C1 segment of cervical spinal cord (tissue), 14 donors: Measurements from ENCODE around the gene PPP4R2.
A peak's percentile ranks its signal among the peaks of the same experiment; 100 is the strongest.

Experiments used
- DNase-seq, 14 donors: peaks; one replicate each; lab custom pipeline; 2025; lab: John Stamatoyannopoulos, UW

Gene PPP4R2

GRCh38 chr3:72996473-72997333, at the start of gene PPP4R2:
Gene PPP4R2 (plus strand): TSS chr3:72996811. CDS start chr3:72997038, 227 bp downstream.
- peak; percentile 58 to 96 (median 86) for DNase-seq

DNA sequence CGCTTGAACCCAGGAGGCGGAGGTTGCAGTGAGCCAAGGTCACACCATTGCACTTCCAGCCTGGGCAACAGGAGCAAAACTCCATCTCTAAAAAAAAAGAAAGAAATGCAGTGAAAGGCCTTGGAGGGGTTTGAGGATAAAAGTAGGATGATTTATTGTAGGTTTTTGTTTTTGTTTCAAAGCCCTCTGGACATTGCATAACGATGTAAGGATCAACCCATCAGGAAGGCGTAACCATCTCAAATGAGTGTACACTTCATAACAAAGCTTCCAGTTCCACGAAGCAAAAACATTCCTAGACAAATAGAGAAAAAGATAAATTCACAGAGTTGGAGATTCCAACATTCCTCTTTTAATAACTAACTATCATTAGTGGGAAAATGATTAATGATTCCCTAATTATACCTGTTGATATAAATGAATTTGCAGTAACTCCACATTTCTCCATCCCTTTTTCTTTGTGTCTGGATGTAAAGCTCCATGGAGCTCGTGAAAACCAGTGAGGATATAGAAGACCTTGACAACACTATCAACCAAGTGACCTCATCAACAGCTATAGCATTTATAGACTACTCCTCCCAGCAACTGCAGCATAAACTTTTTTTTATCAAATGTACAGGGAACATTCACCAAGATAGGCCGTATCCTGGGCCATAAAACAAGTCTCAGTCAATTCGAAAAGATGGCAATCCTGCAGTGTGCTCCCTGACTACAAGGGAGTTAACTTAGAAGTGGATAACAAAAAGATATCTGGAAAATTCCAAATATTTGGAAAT, 48.7 kb upstream of the PPP4R2 start:
- DNase-seq = no peak

- no peak for DNase-seq
Observed at GRCh38 chr3:72949016-72949415, 47.6 kb upstream of the PPP4R2 start.

GRCh38 chr3:72950372-72950771, 46.2 kb upstream of the PPP4R2 start:
- DNase-seq = no peak

DNA sequence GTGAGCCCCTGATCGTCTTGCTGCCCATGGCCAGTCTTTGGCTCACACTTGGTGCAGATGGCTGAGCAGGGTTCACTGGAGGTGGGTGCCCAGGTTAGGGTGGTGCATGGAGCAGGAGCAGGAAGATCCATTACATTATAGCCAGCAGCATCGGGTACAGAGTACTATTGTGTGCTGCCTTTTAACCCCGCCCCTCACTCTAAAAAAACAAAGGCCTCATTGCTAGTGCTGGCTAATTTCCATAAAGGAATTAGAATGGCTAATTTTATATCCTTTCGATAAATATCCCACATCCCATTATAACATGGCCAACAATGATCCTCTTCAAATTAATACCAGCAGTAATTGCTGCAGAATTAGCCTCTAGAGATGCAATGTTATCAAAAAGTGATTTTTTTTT, 45.8 kb upstream of the PPP4R2 start:
- DNase-seq = peak in 4 of 14 donors; percentile 4 to 44 (median 24)

DNA sequence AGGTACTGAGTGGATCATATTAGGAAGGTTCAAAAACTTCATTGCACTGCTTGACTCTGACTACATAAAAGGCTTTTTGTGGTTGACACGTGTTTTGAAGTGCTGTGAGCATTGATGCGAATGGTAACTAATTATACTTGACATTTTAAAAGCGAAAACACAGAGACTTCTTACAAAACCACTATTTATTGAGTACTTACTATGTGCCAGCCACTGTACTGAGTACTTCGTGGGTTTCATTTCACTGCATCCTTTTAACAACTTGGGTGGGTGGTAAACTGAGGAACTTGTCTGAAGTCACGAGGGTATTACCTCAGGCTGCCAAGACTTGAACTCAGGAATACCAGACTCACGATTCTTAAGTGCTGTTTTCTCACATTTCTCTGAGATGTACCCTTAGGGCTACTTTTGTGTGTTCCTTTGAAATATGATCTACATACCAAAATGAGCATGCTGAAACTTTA, 45.3 kb upstream of the PPP4R2 start:
- DNase-seq = no peak

DNA sequence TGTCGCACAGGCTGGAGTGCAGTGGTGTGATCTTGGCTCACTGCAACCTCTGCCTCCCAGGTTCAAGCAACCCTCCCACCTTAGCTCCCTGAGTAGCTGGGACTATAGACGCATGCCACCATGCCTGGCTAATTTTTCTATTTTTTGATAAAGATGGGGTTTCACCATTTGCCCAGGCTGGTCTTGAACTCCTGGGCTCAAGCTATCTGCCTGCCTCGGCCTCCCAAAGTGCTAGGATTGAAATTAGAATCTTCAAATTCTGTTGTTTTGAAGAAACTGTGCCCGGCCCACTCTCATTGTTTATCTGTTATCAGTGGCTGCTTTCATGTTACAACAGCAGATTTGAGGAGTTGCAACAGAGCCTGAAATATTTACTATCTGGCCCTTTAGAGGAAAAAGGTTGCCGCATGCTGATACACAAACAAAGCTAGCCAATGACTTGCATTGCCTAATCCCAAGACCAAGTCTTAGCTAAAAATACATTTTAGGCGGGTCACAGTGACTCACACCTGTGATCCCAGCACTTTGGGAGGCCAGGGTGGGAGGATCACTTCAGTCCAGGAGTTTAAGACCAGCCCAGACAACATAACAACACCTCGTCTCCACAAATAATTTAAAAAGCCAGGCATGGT, 43.2 kb upstream of the PPP4R2 start:
- no peak for DNase-seq

DNA sequence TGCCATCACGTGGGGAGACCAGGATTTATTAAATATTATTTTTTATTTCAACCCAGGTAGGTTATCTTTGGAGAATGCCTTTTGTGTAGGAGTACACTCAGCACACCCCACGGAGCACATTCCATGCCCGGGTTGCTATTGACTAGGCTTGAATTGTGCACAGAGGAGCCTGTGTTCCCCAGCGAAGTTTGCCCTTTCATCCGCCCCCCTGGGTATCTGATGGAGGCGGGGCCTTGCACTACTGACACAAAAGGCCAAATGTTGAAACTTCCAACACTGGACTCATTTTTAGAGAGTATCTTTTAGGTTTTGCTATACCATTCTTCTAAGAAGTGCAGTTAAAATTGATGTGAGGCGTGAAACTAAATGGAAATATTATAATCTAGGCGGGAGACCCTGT, 39.3 kb upstream of the PPP4R2 start:
- DNase-seq = peak in 10 of 14 donors; percentile 31 to 64 (median 53)

DNA sequence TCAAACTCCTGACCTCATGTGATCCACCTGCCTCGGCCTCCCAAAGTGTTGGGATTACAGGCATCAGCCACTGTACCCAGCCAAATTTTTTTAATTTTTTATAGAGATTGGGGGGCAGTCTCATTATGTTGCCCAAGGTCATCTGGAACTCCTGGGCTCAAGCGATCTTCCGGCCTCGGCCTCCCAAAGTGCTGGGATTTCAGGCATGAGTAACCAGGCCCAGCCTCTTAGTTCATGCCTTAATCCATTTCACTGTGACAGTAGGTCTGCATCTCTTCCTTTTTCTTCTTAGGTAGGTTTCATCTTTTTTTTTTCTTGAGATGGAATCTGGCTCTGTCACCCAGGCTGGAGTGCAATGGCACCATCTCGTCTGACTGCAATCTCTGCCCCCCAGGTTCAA, 37.3 kb upstream of the PPP4R2 start:
- DNase-seq = no peak

- no peak for DNase-seq
Observed at GRCh38 chr3:72960812-72961518, 35.6 kb upstream of the PPP4R2 start.

GRCh38 chr3:72961752-72962151, 34.9 kb upstream of the PPP4R2 start:
- DNase-seq = no peak

DNA sequence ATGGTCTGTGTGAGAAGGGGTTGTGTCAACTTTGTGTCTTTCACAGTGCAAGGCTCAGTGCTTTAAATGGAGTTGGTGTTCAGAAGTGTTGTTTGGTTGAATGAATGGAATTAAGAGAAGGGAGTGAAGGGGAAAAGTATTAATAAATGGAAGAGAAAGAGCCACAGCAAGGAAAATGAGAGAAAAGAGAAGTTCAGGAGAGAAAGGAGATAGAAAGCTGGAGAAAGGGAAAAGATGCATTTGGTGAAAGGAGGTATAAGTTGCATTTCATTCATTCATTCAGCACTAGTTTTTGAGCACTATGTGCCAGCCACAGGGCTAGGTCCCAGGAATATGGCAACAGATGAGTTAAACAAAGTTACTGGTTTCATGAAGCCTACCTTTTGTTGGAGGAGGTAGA, 34.3 kb upstream of the PPP4R2 start:
- DNase-seq = no peak

GRCh38 chr3:72964633-72965032, 32.0 kb upstream of the PPP4R2 start:
- DNase-seq = no peak

DNA sequence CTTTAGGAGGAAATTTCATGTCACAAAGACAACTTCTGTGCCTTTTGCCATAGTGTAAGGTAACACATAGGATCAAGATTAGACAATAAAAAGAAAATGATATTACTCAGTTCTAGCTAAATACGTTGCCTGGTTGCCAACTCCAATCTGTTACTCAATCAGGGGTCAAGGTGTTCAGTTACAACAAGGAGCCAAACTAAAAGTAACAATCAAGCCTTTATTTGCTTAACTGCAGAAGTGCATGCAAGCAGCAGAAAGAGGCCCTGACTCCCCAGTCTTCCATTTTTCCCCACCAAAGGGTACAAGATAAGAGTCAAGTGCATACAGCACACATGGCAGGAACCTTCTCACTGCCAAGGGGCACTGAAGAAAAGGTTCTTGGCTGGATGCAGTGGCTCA, 28.3 kb upstream of the PPP4R2 start:
- no peak for DNase-seq

- DNase-seq = no peak
Observed at GRCh38 chr3:72969766-72970165, 26.8 kb upstream of the PPP4R2 start.

- DNase-seq = no peak
Observed at GRCh38 chr3:72970942-72971341, 25.7 kb upstream of the PPP4R2 start.

DNA sequence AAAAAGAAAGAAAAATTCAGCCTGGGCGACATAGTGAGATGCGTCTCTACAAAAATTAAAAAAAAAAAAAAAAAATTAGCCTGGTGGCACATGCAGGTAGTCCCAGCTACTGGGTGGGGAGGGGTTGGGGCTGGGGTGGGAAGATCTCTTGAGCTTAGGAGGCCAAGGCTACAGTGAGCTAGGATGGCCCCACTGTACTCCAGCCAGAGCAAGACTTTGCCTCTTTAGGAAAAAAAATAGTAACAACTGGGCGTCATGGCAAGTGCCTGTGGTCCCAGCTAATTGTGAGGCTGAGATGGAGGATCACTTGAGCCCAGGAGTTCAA, 23.9 kb upstream of the PPP4R2 start:
- DNase-seq = no peak

GRCh38 chr3:72973031-72973723, 23.4 kb upstream of the PPP4R2 start:
- no peak for DNase-seq

- no peak for DNase-seq
Observed at GRCh38 chr3:72973786-72974185, 22.8 kb upstream of the PPP4R2 start.

DNA sequence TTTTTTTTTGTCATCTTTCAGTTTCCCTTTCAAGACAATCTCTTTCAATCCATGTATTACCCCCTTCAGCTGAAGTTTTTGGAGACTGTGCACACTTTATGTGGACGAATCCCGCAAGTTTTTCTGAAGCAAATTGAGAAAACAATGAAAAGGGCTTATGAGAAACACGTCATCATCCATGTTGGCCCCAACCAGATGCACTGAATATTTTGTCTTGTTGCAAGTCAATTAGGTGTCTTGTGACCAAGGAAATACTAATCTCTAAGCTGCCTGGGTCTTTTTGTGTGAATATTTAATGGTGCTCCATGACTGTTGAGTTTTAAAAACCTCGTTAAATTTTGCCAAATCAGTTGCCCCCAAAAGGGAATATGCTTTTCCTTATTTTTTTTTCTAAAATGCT, 21.7 kb upstream of the PPP4R2 start:
- no peak for DNase-seq

DNA sequence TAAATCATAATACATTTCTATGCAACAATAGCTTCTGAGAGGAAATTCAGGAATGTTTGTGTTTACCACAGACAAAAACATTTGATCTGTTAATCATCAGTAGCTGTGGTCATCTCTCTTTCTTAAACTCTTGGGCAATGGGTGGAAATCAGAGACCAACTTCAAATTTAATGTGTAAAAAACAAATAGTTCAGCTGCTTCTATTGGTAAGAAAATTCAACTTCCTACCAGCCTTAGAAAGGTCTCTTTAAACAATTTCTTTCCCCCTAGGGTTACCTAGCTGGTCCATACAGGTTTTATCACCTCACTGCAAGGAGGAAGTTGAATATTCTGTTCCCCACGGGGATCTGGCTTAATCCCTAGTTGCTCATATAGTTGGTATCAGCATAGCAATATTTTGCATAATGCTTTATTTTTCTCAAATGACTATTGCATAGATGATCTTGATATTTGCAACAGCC, 20.3 kb upstream of the PPP4R2 start:
- no peak for DNase-seq
